ENCODE results near the gene RBCK1.

Gene RBCK1

GRCh38 chr20:400128-400453 is 8.0 kb upstream of the RBCK1 start:
- peak; percentile 73 for DNase-seq

DNA sequence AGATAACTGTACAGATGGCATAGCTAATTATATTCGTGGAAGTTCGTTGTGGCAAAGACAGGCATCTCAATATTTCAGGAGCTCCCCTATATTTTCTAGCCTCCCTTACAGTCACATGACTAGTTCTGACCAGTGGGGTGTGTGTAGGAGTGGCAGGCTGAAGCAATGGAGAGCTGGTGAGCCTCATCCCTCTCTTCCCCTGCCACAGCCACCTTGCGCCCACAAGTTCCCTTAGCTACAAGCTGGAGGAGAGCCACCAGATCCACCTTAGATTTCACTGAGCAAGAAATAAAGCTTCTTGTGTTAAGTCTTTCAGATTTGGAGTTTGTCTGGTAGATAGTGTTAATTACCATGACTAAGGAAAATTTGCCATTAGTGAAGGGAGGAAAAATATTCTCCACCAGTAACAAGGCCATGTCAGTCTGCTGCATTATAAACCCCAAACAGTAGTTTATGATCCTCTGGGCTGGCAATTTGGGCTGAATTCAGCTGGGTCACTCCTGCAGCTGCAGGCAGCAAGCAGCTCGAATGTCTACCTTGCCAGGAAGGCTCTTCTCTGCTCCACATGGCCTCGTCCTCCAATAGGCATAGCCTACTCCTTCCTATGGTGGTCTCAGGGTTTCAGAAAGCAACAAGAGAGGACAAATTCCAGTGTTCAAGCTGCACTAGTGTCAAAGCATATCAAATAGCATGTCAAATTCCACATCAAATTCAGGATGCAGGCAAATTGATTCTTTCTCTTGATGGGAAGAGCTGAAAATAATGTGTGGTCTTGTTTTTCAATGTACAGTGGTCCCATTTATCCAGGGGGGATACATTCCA is 7.4 kb upstream of the RBCK1 start:
- DNase-seq, result peak; percentile 73

GRCh38 chr20:401682-402495 is 6.2 kb upstream of the RBCK1 start:
- DNase-seq, result peak; percentile 22

DNA sequence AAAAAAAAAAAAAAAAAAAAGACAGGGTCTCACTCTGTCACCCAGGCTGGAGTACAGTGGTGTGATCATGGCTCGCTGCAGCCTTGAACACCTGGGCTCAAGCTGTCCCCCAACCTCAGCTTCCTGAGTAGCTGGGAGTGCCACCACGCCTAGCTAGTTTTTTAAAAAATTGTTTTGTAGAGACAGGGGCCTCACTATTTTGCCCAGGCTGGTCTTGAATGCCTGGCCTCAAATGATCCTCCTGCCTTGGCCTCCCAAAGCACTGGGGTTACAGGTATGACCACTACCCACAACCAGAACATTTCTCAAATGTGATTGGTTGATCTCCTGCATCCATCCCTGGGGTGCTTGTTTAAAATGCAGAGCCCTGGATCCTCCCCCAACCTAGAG is 5.6 kb upstream of the RBCK1 start:
- no peak for DNase-seq

DNA sequence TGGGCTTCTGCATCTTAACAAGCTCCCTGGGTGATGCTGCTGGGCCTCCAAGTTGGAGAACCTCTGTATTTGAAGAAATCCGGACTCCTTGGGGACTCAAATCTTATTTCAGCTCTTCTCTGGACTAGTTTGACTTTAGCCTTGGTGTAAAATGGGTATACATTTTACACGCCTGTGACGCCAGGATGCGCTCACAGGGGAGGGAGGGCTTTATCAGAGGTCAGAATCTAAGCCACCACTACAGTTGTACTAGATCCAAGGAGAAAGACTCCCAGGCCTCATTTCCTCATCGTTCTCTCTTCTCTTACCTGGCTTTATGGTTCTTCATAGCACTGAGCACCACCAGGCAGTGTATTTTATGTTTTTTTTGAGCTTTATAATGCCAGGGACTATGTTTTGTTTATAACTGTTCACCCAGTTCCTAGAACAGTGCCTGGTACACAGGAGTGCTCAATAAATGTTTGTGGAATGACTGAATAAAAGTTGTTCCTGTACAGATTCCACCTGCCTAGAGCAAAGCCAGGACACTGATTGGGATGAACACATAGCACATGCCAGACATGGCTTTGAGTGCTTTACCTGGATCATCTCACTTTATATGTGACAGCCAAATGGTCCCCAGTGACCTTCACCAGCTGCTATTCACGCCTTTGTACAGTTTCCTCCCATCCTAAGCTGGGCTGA is 5.1 kb upstream of the RBCK1 start:
- DNase-seq, result no peak

- no peak for DNase-seq
These were observed 4.5 kb upstream of the RBCK1 start for GRCh38 chr20:403582-403957.

- no peak for DNase-seq
These were observed 4.0 kb upstream of the RBCK1 start for GRCh38 chr20:404088-404487.

DNA sequence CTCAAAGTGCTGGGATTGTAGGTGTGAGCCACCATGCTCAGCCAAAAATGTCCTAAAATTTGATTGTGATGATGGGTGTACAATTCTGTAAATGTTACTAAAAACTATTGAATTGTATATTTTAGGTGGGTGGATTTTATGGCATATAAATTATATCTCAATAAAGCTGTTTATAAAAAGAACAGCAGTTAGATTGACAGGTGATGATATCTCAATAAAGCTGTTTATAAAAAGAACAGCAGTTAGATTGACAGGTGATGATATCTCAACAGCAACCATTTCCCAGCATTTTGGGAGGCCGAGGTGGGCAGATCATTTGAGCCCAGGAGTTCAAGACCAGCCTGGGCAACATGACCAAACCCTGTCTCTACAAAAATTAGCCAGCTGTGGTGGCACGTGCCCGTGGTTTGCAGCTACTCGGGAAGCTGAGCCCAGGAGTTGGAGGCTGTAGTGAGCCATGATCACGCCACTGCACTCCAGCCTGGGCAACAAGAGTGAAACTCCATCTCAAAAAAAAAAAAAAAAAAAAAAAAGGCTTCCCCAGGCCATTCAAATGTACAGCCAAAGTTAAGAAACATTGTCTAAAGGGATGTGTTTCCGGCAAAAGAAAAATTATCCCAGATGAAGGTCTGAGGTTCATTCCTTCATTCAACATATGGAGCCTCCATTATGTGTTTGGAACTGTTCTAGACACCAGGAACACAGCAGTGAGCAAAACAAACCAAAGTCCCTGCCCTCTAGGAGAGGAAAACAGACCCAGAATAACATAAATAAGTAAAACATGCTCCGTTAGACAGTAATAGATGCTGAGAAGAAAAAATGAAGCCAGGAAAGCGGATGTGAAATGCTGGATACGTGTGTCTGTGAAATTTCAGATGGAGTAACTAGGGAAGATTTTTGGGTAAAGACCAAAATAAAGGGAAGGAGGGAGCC is 1.6 kb upstream of the RBCK1 start:
- no peak for DNase-seq

DNA sequence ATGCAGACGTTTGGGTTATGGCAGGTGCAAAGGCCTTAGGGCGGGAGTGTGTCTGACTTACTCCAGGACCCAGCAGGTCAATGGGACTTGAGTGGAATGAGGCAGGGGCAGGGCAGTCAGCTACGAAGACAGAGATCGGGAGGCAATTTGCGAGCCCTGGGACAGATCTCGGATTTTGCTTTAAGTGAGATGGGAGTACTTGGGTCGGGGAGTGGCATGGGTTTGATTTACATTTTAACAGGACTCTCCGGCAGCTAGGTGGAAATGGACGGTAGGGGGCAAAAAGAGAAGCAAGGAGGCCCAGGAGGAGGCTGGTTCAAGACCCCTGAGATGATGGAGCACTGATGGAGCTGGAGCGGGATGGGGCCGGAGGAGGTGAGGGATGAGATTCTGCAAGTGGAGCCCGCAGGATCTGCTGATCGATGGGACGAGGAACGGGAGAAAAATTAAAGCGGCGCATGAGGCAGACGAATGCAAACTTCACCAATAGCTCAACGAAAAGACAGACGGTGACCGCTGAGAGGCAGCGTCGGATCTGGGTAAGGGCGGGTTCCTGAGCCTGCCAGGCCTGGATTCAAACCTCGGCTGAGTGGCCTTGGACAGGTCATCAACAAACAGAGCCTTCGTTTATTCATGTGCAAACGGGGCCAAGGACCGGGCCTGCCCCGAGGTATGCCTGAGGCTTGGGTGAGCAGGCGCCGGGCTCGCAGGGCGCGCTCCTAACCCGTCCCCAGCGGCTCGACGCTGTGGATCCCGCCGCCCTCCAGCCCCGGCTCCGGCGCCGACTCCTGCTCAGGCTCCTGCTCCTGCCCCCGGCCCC is 756 bp upstream of the RBCK1 start:
- DNase-seq, result peak; percentile 82

GRCh38 chr20:408843-409696 is 971 bp downstream of the RBCK1 start:
- DNase-seq, result no peak

DNA sequence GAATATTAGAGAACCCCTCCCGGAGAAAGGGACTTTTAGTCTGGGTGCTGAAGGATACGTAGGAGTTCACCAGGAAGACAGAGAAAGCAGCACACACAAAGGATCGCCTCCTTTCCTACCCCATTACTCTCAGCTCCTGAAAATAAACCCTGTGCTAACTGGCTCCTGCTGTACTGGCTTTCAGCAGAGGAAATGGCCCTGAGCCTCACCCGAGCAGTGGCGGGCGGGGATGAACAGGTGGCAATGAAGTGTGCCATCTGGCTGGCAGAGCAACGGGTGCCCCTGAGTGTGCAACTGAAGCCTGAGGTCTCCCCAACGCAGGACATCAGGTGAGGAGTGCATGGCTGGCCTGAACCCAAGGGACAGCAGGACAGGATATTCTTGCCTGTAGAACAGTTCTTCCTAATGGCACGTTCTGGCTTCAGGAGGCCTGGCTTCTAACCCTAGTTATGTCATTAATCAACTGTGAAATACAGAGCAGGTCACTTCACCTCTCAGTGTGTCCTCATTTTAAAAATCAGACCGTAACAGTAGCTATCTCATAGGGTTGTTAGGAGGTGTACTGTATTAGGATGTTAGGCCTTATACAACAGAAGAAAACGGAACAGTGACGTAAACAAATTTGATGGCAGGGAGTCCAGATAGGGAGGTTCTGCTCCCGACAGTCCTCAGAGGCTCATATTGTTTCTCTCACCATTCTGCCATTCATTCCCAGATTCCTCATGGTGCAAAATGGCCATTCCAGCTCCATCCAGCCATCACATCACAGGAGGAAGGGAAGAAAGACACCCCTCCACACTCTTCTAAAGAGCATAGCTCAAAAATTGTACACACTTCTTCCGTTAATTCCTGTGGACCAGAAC is 1.8 kb downstream of the RBCK1 start:
- no peak for DNase-seq

DNA sequence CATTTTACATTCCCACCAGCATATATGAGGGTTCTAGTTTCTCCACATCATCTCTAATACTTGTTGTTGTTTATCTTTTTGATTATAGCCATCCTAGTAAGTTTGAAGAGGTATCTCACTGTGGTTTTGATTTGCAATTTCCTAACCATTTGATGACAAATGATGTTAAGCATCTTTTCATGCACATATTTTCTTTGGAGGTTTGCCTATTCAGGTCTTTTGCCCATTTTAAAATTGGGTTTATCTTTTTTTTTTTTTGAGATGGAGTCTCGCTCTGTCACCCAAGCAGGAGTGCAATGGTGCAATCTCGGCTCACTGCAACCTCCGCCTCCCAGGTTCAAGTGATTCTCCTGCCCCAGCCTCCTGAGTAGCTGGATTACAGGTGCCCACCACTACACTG is 4.0 kb downstream of the RBCK1 start:
- no peak for DNase-seq

DNA sequence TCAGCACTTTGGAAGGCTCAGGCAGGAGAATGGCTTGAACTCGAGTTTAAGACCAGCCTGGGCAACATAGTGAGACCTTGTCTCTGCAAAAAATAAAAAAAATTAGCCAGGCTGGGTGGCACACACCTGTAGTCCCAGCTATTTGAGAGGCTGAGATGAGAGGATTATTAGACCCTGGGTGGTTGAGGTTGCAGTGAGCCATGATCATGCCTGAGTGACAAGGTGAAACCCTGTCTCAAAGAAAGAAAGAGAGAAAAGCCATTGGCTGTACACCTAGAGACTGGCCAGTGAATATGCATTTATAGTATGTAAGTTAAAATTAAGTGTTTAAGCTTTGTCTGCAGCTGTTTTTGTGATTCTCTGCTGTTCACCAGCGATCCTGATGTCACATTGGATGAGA is 6.1 kb downstream of the RBCK1 start:
- DNase-seq, result no peak

- DNase-seq, result no peak
These were observed 7.8 kb downstream of the RBCK1 start for GRCh38 chr20:415820-416322.

DNA sequence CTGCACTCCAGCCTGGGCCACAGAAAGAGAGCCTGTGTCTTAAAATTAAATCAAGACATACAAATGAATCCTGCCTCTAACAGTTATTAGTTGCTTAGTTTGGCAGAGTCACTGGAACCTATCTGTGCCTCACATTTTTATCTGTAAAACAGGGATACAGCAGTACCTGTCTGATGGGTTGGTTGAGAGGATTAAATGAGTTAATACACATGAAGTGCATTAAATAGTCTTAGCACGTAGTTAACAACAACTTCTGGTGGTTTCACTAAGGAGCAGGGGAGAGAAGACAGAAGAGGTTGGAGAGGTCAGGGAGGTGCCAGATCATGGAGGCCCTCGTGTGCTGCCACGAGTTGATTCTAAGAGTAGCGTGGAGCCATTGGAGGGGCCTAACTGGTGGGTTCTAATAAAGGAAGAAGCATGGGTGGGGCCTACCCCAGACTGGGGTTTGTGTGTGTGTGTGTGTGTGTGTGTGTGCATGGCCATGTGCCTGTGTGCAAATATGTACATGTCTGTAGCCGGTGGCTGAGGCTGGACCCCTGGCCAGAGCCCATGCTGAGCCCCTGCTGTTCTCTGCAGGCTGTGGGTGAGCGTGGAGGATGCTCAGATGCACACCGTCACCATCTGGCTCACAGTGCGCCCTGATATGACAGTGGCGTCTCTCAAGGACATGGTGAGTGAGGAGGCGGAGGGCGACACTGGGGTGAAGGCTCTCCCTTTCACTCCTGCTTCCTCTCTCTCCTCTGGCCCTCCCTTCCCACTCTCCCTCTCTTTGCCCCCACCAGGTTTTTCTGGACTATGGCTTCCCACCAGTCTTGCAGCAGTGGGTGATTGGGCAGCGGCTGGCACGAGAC is 9.1 kb downstream of the RBCK1 start:
- DNase-seq, result no peak

DNA sequence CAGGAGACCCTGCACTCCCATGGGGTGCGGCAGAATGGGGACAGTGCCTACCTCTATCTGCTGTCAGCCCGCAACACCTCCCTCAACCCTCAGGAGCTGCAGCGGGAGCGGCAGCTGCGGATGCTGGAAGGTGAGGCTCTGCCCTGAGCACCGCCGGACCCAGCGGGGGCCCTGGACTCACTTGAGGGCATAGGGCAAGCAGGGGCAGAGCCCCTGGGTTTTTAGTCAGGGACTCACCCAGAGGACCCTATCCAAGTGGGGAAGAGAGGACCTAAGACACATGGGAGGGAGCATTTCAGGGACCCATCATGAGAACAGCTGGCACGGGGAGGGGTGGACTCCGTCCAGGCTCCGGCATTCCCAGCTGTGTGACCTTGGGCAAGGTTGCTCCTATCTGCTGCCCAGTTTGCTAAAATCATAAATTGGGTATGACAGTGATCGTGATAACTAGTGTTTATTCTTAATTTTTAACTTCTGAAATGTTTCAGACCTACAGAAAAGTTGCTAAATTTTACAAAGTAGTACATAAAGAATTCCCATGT is 9.8 kb downstream of the RBCK1 start:
- DNase-seq, result no peak

- DNase-seq, result no peak
These were observed 10.8 kb downstream of the RBCK1 start for GRCh38 chr20:418858-419365.

DNA sequence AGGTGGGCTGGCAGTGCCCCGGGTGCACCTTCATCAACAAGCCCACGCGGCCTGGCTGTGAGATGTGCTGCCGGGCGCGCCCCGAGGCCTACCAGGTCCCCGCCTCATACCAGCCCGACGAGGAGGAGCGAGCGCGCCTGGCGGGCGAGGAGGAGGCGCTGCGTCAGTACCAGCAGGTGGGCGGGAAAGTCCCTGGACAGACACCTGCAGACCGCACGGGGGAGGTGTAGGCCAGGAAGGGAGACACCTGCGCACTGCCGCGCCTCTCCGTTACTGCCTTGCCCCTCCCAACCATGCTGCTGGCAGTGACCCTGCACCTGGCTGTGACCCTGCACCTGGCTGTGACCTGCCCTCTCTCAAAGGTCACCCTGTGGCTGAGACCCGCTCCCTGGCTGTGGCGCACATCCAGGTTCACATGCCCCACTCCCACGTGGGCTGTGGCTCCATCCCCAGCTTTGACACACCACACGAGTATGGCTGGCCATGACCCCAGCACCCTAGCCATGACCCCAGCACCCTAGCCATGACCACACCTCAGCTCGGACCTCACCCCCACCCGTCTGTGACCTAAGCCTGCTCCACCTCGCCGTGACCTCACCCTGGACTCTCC is 11.6 kb downstream of the RBCK1 start:
- DNase-seq, result no peak

Data from SHP77 treated with DMSO at 0.1 percent for 48 hours (cell line).